IMR-90 (cell line): ENCODE measurements around the gene EPB41L2. TPM values are rescaled to one million over a fixed set of nuclear protein-coding genes. Genes with fewer than 3 reads are reported as not detected.

Experiments
- ATAC-seq: fragments of 200-7000 bp; cut with Tn5 transposase; 2 replicates; pipeline ENCODE4 v1.9.1; 2020; ENCODE audit warnings: low read depth, mild to moderate bottlenecking, moderate library complexity
- BruUV-seq: library from RNA; stranded (reverse); fragments of 400-500 nt; replicated peaks from 2 replicates; lab custom pipeline; 2021; lab: Mats Ljungman, UMichigan
- CTCF ChIA-PET: fragments of 300-600 bp; formaldehyde crosslinking; extraction: SDS; loops from one replicate; lab custom pipeline; 2021; ENCODE audit warnings: antibody characterized with exemption; lab: Yijun Ruan, JAX
- POLR2A ChIA-PET: fragments of 300-600 bp; sonication (Branson Sonifier 250); formaldehyde crosslinking; loops from one replicate; lab custom pipeline; 2022; ENCODE audit warnings: antibody characterized with exemption; ENCODE audit not compliant: unreplicated experiment; lab: Charles Lee
- DNase-seq: peaks from one replicate; pipeline ENCODE4 v3.0.0; 2013
- H2AFZ ChIP-seq: replicated peaks from 2 replicates; pipeline ENCODE3; 2013; ENCODE audit warnings: low read length, mild to moderate bottlenecking; ENCODE audit not compliant: poor library complexity
- H2AK5ac ChIP-seq: 2 replicates; pipeline ENCODE4 v1.6.1; 2013; ENCODE audit warnings: low read depth, low read length, inconsistent platforms
- H2AK9ac ChIP-seq: replicated peaks from 2 replicates; pipeline ENCODE3; 2013; ENCODE audit warnings: mild to moderate bottlenecking, low read depth, low read length, moderate library complexity; ENCODE audit not compliant: poor library complexity
- H2BK120ac ChIP-seq: 2 replicates; pipeline ENCODE4 v1.6.1; 2013; ENCODE audit warnings: low read depth, low read length, inconsistent platforms
- H2BK15ac ChIP-seq: 3 replicates; pipeline ENCODE4 v1.6.1; 2013; ENCODE audit warnings: low read depth, low read length, inconsistent platforms
- H2BK20ac ChIP-seq: 2 replicates; pipeline ENCODE4 v1.6.1; 2013; ENCODE audit warnings: low read depth, mild to moderate bottlenecking, inconsistent platforms, low read length, moderate library complexity
- H2BK5ac ChIP-seq: 2 replicates; pipeline ENCODE4 v1.6.1; 2013; ENCODE audit warnings: mild to moderate bottlenecking, low read depth, low read length, inconsistent platforms; ENCODE audit not compliant: poor library complexity, severe bottlenecking
- H3K14ac ChIP-seq: replicated peaks from 2 replicates; pipeline ENCODE4 v1.6.1; 2013; ENCODE audit warnings: low read depth, low read length, inconsistent platforms
- H3K18ac ChIP-seq: 2 replicates; pipeline ENCODE4 v1.6.1; 2013; ENCODE audit warnings: low read depth, low read length, control low read depth
- H3K23ac ChIP-seq: 2 replicates; pipeline ENCODE4 v1.6.1; 2013; ENCODE audit warnings: low read depth, low read length, inconsistent platforms
- H3K27ac ChIP-seq: 2 replicates; pipeline ENCODE4 v1.5.1; 2013; ENCODE audit warnings: mild to moderate bottlenecking, control low read depth, low read length; ENCODE audit not compliant: insufficient read depth
- H3K27me3 ChIP-seq: 2 replicates; pipeline ENCODE4 v1.6.1; 2013; ENCODE audit warnings: low read length; ENCODE audit not compliant: control insufficient read depth, insufficient read depth
- H3K36me3 ChIP-seq: 2 replicates; pipeline ENCODE4 v1.6.1; 2013; ENCODE audit warnings: low read length, mixed read lengths; ENCODE audit not compliant: control insufficient read depth, insufficient read depth
- H3K4ac ChIP-seq: 2 replicates; pipeline ENCODE4 v1.6.1; 2013; ENCODE audit warnings: low read depth, low read length, inconsistent platforms
- H3K4me1 ChIP-seq: 2 replicates; pipeline ENCODE4 v1.6.1; 2013; ENCODE audit warnings: low read length, mixed read lengths; ENCODE audit not compliant: control insufficient read depth, insufficient read depth
- H3K4me2 ChIP-seq: 2 replicates; pipeline ENCODE4 v1.6.1; 2013; ENCODE audit warnings: low read depth, mild to moderate bottlenecking, control low read depth, low read length, moderate library complexity
- H3K4me3 ChIP-seq: 2 replicates; pipeline ENCODE4 v1.5.1; 2013; ENCODE audit warnings: low read depth, mild to moderate bottlenecking, control low read depth, low read length, moderate library complexity; ENCODE audit not compliant: insufficient read depth
- H3K56ac ChIP-seq: 2 replicates; pipeline ENCODE4 v1.6.1; 2013; ENCODE audit warnings: low read length, inconsistent platforms; ENCODE audit not compliant: insufficient read depth; ENCODE audit errors: extremely low read depth
- H3K79me1 ChIP-seq, 2 experiments: 2 replicates each; pipeline ENCODE4 v1.6.1; 2013; ENCODE audit warnings: low read length in 2 of 2, inconsistent platforms in 1 of 2, low read depth in 1 of 2
- H3K9ac ChIP-seq: 2 replicates; pipeline ENCODE4 v1.6.1; 2013; ENCODE audit warnings: low read depth, low read length, control low read depth
- H3K9me1 ChIP-seq: 2 replicates; pipeline ENCODE4 v1.6.1; 2013; ENCODE audit warnings: low read length, inconsistent platforms; ENCODE audit not compliant: insufficient read depth
- H3K9me3 ChIP-seq: 2 replicates; pipeline ENCODE4 v1.6.1; 2013; ENCODE audit warnings: low read length; ENCODE audit not compliant: control insufficient read depth, insufficient read depth
- H4K20me1 ChIP-seq: 2 replicates; pipeline ENCODE4 v1.6.1; 2013; ENCODE audit warnings: low read length, inconsistent platforms; ENCODE audit not compliant: insufficient read depth
- H4K5ac ChIP-seq: 2 replicates; pipeline ENCODE4 v1.6.1; 2013; ENCODE audit warnings: mild to moderate bottlenecking, low read depth, low read length, control low read depth
- H4K8ac ChIP-seq, 2 experiments: 2 replicates each; pipeline ENCODE4 v1.6.1; 2013; ENCODE audit warnings: low read depth in 2 of 2, low read length in 2 of 2, control low read depth in 1 of 2, inconsistent platforms in 1 of 2
- H4K91ac ChIP-seq: 2 replicates; pipeline ENCODE4 v1.6.1; 2013; ENCODE audit warnings: low read depth, low read length, inconsistent platforms; ENCODE audit not compliant: insufficient read depth
- BHLHE40 ChIP-seq: fragments of 150-350 bp; IDR thresholded peaks from 2 replicates; pipeline ENCODE4 v1.6.1; 2016; ENCODE audit warnings: mild to moderate bottlenecking, low read depth, low read length
- CEBPB ChIP-seq: IDR thresholded peaks from 2 replicates; pipeline ENCODE4 v1.6.1; 2012; ENCODE audit warnings: low read depth, low read length, improper control_type of control experiment
- FOS ChIP-seq: fragments of 150-350 bp; IDR thresholded peaks from 2 replicates; pipeline ENCODE4 v1.6.1; 2016; ENCODE audit warnings: low read depth, low read length
- MAZ ChIP-seq: IDR thresholded peaks from 2 replicates; pipeline ENCODE4 v1.6.1; 2012; ENCODE audit warnings: low read depth, mild to moderate bottlenecking, low read length, improper control_type of control experiment, moderate library complexity, borderline replicate concordance
- MXI1 ChIP-seq: IDR thresholded peaks from 2 replicates; pipeline ENCODE4 v1.6.1; 2012; ENCODE audit warnings: low read depth, mild to moderate bottlenecking, low read length, moderate library complexity, borderline replicate concordance
- RAD21 ChIP-seq: IDR thresholded peaks from 2 replicates; pipeline ENCODE4 v1.6.1; 2012; ENCODE audit warnings: low read length, improper control_type of control experiment
- USF2 ChIP-seq: fragments of 150-350 bp; IDR thresholded peaks from 2 replicates; pipeline ENCODE4 v1.6.1; 2017; ENCODE audit warnings: mild to moderate bottlenecking, antibody characterized with exemption, low read length, low read depth
- WGBS, 2 experiments: methylation state at CpG; one replicate each; pipeline versions ENCODE4 v1.1.5 to v1.1.7; 2013; ENCODE audit warnings: missing lambda C conversion rate in 2 of 2; ENCODE audit not compliant: insufficient read length in 1 of 2; ENCODE audit errors: extremely low coverage in 2 of 2; 5-methylcytosine and 5-hydroxymethylcytosine counted together
- dilution Hi-C: fragments of 300-500 bp; cut with HindIII; formaldehyde crosslinking; loops from one replicate; pipeline ENCODE4 v1.14.3; 2018; ENCODE audit warnings: low sequenced_read_pairs; ENCODE audit not compliant: unreplicated experiment
- in situ Hi-C: fragments of 300-500 bp; cut with MboI; formaldehyde crosslinking; loops from 3 replicates; pipeline ENCODE4 v1.14.3; 2019; ENCODE audit warnings: low sequenced_read_pairs, inconsistent platforms, mixed read lengths
- intact Hi-C: fragments of 100-400 bp; cut with micrococcal nuclease; formaldehyde crosslinking; loops from 2 replicates; pipeline ENCODE4 v1.10.0; 2022
- polyA plus RNA-seq, 3 experiments: library from polyadenylated mRNA; depleted of rRNA; stranded (reverse); fragments of >200 nt; gene quantifications; 2 replicates each; pipeline ENCODE4 v1.2.3, GENCODE V29; 2012; ENCODE audit warnings: low replicate concordance in 1 of 3
- total RNA-seq: library from RNA; depleted of rRNA; stranded (reverse); fragments of >200 nt; gene quantifications from 2 replicates; pipeline ENCODE4 v1.2.3, GENCODE V29; 2012

Gene EPB41L2
- total and polyA plus RNA-seq, 2 of the 4 experiments (the other 2 are of a cell fraction), result 85.7 to 99.8 TPM

- Histone ChIP-seq H2AFZ (no peak overlapping the region), H4K91ac (no peak overlapping the region), H3K27ac (no peak overlapping the region), H3K4me2 (no peak overlapping the region), H2AK9ac (no peak overlapping the region), H3K4me3 (no peak overlapping the region), H3K4me1 (peaks cover 4% of the 10 kb centered on the region), H2BK20ac (no peak overlapping the region), H3K18ac (no peak overlapping the region), H3K9me1 (peaks cover 8% of the 10 kb centered on the region; the same call in 1 of the 2 replicates), H2BK120ac (no peak overlapping the region), H2BK5ac (no peak overlapping the region), H3K9me3 (no peaks in the 10 kb centered on the region), H2BK15ac (no peak overlapping the region), H4K20me1 (no peaks in the 10 kb centered on the region), H3K36me3 (peaks cover 12% of the 10 kb centered on the region; the same call in 1 of the 2 replicates), H2AK5ac (no peak overlapping the region), H3K27me3 (no peaks in the 10 kb centered on the region), H3K4ac (no peak overlapping the region), H3K23ac (no peak overlapping the region), H3K14ac (no peak overlapping the region), H3K9ac (no peak overlapping the region), H4K5ac (no peak overlapping the region), H3K56ac (no peak overlapping the region), H4K8ac (no peak overlapping the region), H3K79me1 (no peaks in the 10 kb centered on the region)
- no peak for TF ChIP-seq CEBPB
- TF ChIP-seq USF2, result no peak
- no peak for TF ChIP-seq BHLHE40
- TF ChIP-seq FOS, result no peak
- TF ChIP-seq RAD21, result no peak
- TF ChIP-seq MXI1, result no peak
- no peak for TF ChIP-seq MAZ
- intact Hi-C loops, result no loop called here
- WGBS, 2 experiments, result no CpG with 5 or more reads among the region's 2 CpGs
- dilution Hi-C loops, result no loop called here
- ATAC-seq (no peak), DNase-seq (no peak)
- no TSS peak for BruUV-seq
- in situ Hi-C loops, result loop anchor here (10.0 kb wide), 1 partner anchor 525 kb away; no protein-coding TSS in a partner anchor
- CTCF ChIA-PET, result no interaction called here
- POLR2A ChIA-PET, result no interaction called here
These were observed 223.0 kb downstream of the EPB41L2 start for GRCh38 chr6:130840050-130840449.
